Measurements from ENCODE around the gene RNPEP. TPM values are rescaled to one million over a fixed set of nuclear protein-coding genes. Genes with fewer than 3 reads are reported as not detected.

The RNPEP gene
- total and polyA plus RNA-seq, 4 donors = 40.7 to 74.9 (median 47.5) TPM

GRCh38 chr1:202013603-202014002, 31.2 kb downstream of the RNPEP start:
- Histone ChIP-seq H3K27me3 (ENCODE audit: control insufficient read depth in 3 of 3, insufficient read depth in 3 of 3, low read length in 2 of 3) (no peaks in the 10 kb centered on the region), H3K4me1 (ENCODE audit: control insufficient read depth in 5 of 5, insufficient read depth in 5 of 5, low read length in 5 of 5) (peaks cover 0 to 12% (median 2%) of the 10 kb centered on the region in 5 donors), H3K4me3 (no peak overlapping the region), H3K36me3 (ENCODE audit: control insufficient read depth in 4 of 4, insufficient read depth in 4 of 4, low read length in 4 of 4) (peaks cover 0 to 11% (median 0%) of the 10 kb centered on the region in 4 donors), H3K9ac (ENCODE audit: insufficient read depth in 1 of 2, low read length in 2 of 2) (peak overlapping the region in 1 of 2 donors; percentile 6), H3K27ac (ENCODE audit: low read depth in 1 of 2, low read length in 1 of 2) (peak overlapping the region in 1 of 2 donors; percentile 50), H3K9me3 (ENCODE audit: control insufficient read depth in 4 of 4, insufficient read depth in 3 of 4, low read length in 3 of 4) (no peaks in the 10 kb centered on the region)
- DNase-seq = no peak
- 71 to 96% methylated on average over 12 of the region's 12 CpGs for WGBS, 2 donors
- no peak for TF ChIP-seq CTCF (IDR thresholded peaks at IDR 0.05; ENCODE audit: control extremely low read depth, extremely low read depth)
- ATAC-seq (ENCODE audit: insufficient read depth, low FRiP score) = no peak

DNA sequence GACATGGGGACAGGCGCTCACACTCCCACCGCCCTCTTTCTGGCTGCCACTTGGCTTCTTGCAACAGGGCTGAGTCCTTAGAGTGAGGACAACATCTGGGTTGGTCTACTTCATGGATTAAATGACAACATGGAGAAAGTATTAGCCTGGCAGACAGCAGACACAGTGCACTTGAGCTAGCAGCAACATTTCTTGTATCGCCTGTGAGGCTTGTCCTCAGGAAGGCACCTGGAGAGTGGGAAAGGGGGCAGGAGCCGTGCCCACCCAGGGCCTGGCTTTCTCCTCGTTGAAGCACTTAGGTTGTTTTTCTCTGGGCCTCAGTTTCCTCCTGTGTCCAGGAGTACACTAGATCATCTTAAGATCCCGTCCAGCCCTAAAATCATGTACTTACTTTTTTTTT, 31.6 kb downstream of the RNPEP start:
- 73 to 94% methylated on average over 6 of the region's 6 CpGs for WGBS, 2 donors
- H3K4me3 ChIP-seq = no peak overlapping the region
- DNase-seq (no peak), ATAC-seq (ENCODE audit: insufficient read depth, low FRiP score) (no peak)
- TF ChIP-seq CTCF (IDR thresholded peaks at IDR 0.05; ENCODE audit: control extremely low read depth, extremely low read depth) = no peak
- peak overlapping the region in 1 of 2 donors; percentile 6 for H3K9ac ChIP-seq (ENCODE audit: insufficient read depth in 1 of 2, low read length in 2 of 2)
- no peaks in the 10 kb centered on the region for H3K27me3 ChIP-seq (ENCODE audit: control insufficient read depth in 3 of 3, insufficient read depth in 3 of 3, low read length in 2 of 3)
- H3K9me3 ChIP-seq (ENCODE audit: control insufficient read depth in 4 of 4, insufficient read depth in 3 of 4, low read length in 3 of 4) = no peaks in the 10 kb centered on the region
- peak overlapping the region in 1 of 2 donors; percentile 50 for H3K27ac ChIP-seq (ENCODE audit: low read depth in 1 of 2, low read length in 1 of 2)
- H3K36me3 ChIP-seq (ENCODE audit: control insufficient read depth in 4 of 4, insufficient read depth in 4 of 4, low read length in 4 of 4) = peaks cover 0 to 11% (median 0%) of the 10 kb centered on the region in 4 donors
- peaks cover 0 to 13% (median 2%) of the 10 kb centered on the region in 5 donors for H3K4me1 ChIP-seq (ENCODE audit: control insufficient read depth in 5 of 5, insufficient read depth in 5 of 5, low read length in 5 of 5)

- DNase-seq (no peak), ATAC-seq (ENCODE audit: insufficient read depth, low FRiP score) (no peak)
- Histone ChIP-seq H3K36me3 (ENCODE audit: control insufficient read depth in 4 of 4, insufficient read depth in 4 of 4, low read length in 4 of 4) (peaks cover 0 to 11% (median 0%) of the 10 kb centered on the region in 4 donors), H3K27me3 (ENCODE audit: control insufficient read depth in 3 of 3, insufficient read depth in 3 of 3, low read length in 2 of 3) (no peaks in the 10 kb centered on the region), H3K4me1 (ENCODE audit: control insufficient read depth in 5 of 5, insufficient read depth in 5 of 5, low read length in 5 of 5) (peaks cover 0 to 10% (median under 1%) of the 10 kb centered on the region in 5 donors), H3K4me3 (no peak overlapping the region), H3K27ac (ENCODE audit: low read depth in 1 of 2, low read length in 1 of 2) (peak overlapping the region in 1 of 2 donors; percentile 51), H3K9me3 (ENCODE audit: control insufficient read depth in 4 of 4, insufficient read depth in 3 of 4, low read length in 3 of 4) (no peaks in the 10 kb centered on the region), H3K9ac (ENCODE audit: insufficient read depth in 1 of 2, low read length in 2 of 2) (no peak overlapping the region)
- no peak for TF ChIP-seq CTCF (IDR thresholded peaks at IDR 0.05; ENCODE audit: control extremely low read depth, extremely low read depth)
- 71 to 82% methylated on average over 17 of the region's 17 CpGs for whole genome bisulfite sequencing, 2 donors
Observed at GRCh38 chr1:202014915-202015661, 32.6 kb downstream of the RNPEP start.
